NCI-H774 (cell line): ENCODE data around the gene USP31.

Experiments used
- DNase-seq: peaks from one replicate; lab custom pipeline; 2025; lab: John Stamatoyannopoulos, UW

Gene USP31

GRCh38 chr16:23132775-23133463 lies 16.3 kb downstream of the USP31 start:
- no peak for DNase-seq

- no peak for DNase-seq
These were observed 17.2 kb downstream of the USP31 start for GRCh38 chr16:23131931-23132621.

- DNase-seq = no peak
These were observed 17.8 kb downstream of the USP31 start for GRCh38 chr16:23131436-23131835.

GRCh38 chr16:23131036-23131435 lies 18.2 kb downstream of the USP31 start:
- DNase-seq = no peak

- DNase-seq = no peak
These were observed 19.6 kb downstream of the USP31 start for GRCh38 chr16:23129686-23130085.

- DNase-seq = no peak
These were observed 21.2 kb downstream of the USP31 start for GRCh38 chr16:23128056-23128455.

- no peak for DNase-seq
These were observed 24.0 kb downstream of the USP31 start for GRCh38 chr16:23125277-23125676.

- DNase-seq = no peak
These were observed 24.9 kb downstream of the USP31 start for GRCh38 chr16:23124315-23124714.

- DNase-seq = no peak
These were observed 27.1 kb downstream of the USP31 start for GRCh38 chr16:23122144-23122543.

- no peak for DNase-seq
These were observed 28.2 kb downstream of the USP31 start for GRCh38 chr16:23121024-23121423.

GRCh38 chr16:23120562-23120961 lies 28.7 kb downstream of the USP31 start:
- DNase-seq = no peak

GRCh38 chr16:23119570-23119969 lies 29.7 kb downstream of the USP31 start:
- no peak for DNase-seq

- DNase-seq = peak; percentile 29
These were observed 34.9 kb downstream of the USP31 start for GRCh38 chr16:23114131-23114904.

GRCh38 chr16:23113185-23113584 lies 36.1 kb downstream of the USP31 start:
- no peak for DNase-seq

GRCh38 chr16:23110257-23110899 lies 38.9 kb downstream of the USP31 start:
- DNase-seq = no peak

- no peak for DNase-seq
These were observed 41.3 kb downstream of the USP31 start for GRCh38 chr16:23107936-23108335.

- DNase-seq = no peak
These were observed 42.1 kb downstream of the USP31 start for GRCh38 chr16:23107117-23107516.

- no peak for DNase-seq
These were observed 43.9 kb downstream of the USP31 start for GRCh38 chr16:23105309-23105708.

- no peak for DNase-seq
These were observed 45.0 kb downstream of the USP31 start for GRCh38 chr16:23104032-23104955.

GRCh38 chr16:23103603-23104002 lies 45.6 kb downstream of the USP31 start:
- no peak for DNase-seq

- no peak for DNase-seq
These were observed 48.2 kb downstream of the USP31 start for GRCh38 chr16:23101012-23101550.
